AG09319 (cell line): Measurements from ENCODE around the gene CKM.
"Not testable (repeated sequence)": the region's sequence is repeated elsewhere in the genome, so short reads cannot be mapped to it uniquely, and the experiment has no call there.

Source experiments
- DNase-seq: peaks from one replicate; pipeline ENCODE4 v3.0.0-alpha.2; 2010; ENCODE audit warnings: low read depth; ENCODE audit errors: extremely low read depth
- CTCF ChIP-seq: IDR thresholded peaks from 2 replicates; pipeline ENCODE4 v1.5.1; 2011; ENCODE audit warnings: low read depth, mild to moderate bottlenecking, inconsistent platforms, low read length, moderate library complexity

CKM gene

GRCh38 chr19:45314708-45315245, 7.9 kb downstream of the CKM start:
- no peak for DNase-seq
- no peak for TF ChIP-seq CTCF

- DNase-seq, result not testable (repeated sequence)
Measured at GRCh38 chr19:45312285-45312684, 10.4 kb downstream of the CKM start.

- TF ChIP-seq CTCF, result no peak
- no peak for DNase-seq
Measured at GRCh38 chr19:45311621-45312020, 11.1 kb downstream of the CKM start.

- not testable (repeated sequence) for DNase-seq
Measured at GRCh38 chr19:45309322-45309721, 13.4 kb downstream of the CKM start.

- DNase-seq, result no peak
- no peak for TF ChIP-seq CTCF
Measured at GRCh38 chr19:45307361-45307760, 15.3 kb downstream of the CKM start.

- DNase-seq, result no peak
- no peak for TF ChIP-seq CTCF
Measured at GRCh38 chr19:45306518-45307027, 16.1 kb downstream of the CKM start.

- TF ChIP-seq CTCF, result no peak
- no peak for DNase-seq
Measured at GRCh38 chr19:45306040-45306439, 16.6 kb downstream of the CKM start.

- no peak for TF ChIP-seq CTCF
- no peak for DNase-seq
Measured at GRCh38 chr19:45305421-45305820, 17.3 kb downstream of the CKM start.
